ENCODE measurements around the gene GTF2H2C_2.
"Not testable (repeated sequence)": the region's sequence is repeated elsewhere in the genome, so short reads cannot be mapped to it uniquely, and the experiment has no call there.

- TF ChIP-seq CTCF (conservative IDR thresholded peaks at IDR 0.05 in 1 of 2, IDR thresholded peaks at IDR 0.05 in 1 of 2; ENCODE audit: low read depth in 1 of 2, low read length in 2 of 2); EZH2 (IDR thresholded peaks at IDR 0.05; ENCODE audit: low read length, missing control alignments): not testable (repeated sequence)
Observed at GRCh38 chr5:70451249-70451984, 36.2 kb downstream of the GTF2H2C_2 start.
